Stimulated activated CD8-positive, alpha-beta memory T cell treated with anti-CD3 and anti-CD28 coated beads, Interleukin-4, amount 100 ng/mL, for 1 hour (primary cell): Measurements from ENCODE around the gene TOX3.

Source experiments
- DNase-seq, 2 donors: peaks; one replicate each; pipeline ENCODE4 v3.0.0-alpha.2; 2020; ENCODE audit warnings: low read depth in 2 of 2, low spot score in 1 of 2

Gene TOX3

DNA sequence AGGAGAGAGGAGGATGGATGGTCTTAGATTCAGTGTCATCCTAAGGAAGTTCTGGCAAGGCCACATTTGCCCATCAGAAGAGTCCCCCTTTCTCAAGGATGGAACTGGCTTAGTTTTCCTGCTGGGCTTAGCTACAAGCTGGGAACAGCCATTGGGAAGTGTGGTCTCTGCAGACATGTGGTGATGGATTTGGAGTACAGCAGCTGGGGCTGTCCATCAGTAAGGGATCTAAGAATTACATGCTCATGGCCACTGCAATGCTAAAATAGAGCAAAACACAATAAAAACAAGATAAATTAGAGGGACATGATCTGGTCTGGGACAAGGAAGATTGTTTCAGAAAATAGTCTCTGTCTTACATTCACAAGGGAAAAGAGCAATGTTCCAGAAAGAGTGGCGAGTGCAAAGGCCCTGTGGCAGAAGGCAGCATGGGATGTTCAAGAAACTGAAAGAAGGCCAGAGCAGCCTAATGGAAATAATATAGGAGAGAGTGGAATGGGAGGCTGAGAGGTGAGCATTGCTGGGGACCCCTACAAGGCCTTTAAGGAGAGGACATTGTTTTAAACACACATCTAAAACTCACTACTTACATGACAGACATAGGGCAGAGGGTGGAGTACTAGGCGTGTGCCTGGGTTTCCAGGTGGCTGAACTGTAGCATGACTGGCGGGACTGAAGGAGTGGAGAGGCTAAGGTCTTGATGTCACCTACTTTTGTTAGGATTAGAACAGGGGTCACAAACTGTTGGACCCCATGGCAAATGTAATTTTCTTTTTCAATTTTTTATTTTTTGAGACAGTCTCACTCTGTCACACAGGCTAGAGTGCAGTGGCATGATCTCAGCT is 17.0 kb upstream of the TOX3 start:
- DNase-seq = no peak

DNA sequence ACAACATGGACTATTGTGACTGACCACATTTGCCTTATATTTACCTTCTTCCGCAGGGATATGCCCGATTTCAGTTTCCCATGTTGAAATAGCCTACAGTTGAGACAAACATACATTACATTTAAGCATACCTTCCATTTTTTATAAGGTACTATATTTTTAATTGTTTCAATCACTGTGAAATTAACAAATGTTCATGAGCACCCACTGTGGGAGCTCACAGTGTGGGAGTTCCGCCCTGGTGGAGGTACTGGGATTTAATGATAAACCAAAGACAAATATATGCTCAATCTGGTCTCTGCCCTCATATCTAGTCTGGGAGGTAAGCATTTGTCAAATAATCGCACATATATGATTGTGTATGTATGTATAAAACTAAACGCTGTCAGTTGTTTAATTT is 15.8 kb upstream of the TOX3 start:
- no peak for DNase-seq

DNA sequence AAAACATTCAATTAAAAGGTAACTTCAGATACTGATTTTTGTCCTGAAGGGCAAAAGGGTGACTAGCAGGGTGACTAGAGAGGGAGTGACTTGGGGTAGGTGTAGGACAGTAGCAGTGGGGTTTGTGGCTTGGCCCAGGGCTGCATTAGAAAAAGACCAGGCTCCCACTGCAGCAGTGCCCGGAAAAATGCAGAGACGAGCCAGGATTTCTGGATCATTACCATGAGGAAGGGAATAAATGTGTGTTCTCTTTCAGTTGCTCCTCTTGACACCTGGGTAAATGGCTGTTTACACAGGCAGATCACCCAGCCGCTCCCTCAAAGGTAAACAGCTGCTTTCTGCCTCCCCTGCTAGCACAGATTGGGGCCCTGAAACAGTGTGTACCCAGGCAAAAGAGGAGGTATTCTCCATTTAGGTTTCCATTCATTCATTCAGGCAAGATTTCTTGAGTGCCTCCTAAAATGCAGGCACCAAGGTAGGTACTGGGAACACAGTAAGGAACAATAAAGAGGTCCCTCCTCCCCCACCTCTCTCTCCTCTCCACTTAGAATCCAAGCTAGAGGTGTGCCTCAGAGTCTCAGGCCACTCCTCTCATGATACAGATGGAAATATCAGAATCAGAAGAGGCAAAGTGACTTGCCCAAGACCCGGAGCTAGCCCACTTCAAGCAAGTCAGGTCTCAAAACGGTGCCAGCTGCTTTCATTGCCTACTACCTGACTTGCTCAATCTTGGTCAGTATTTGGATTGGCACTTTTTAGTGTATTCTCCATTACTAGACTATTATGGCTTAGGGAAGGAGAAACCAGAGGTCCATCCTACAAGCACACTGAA is 15.2 kb upstream of the TOX3 start:
- no peak for DNase-seq

DNA sequence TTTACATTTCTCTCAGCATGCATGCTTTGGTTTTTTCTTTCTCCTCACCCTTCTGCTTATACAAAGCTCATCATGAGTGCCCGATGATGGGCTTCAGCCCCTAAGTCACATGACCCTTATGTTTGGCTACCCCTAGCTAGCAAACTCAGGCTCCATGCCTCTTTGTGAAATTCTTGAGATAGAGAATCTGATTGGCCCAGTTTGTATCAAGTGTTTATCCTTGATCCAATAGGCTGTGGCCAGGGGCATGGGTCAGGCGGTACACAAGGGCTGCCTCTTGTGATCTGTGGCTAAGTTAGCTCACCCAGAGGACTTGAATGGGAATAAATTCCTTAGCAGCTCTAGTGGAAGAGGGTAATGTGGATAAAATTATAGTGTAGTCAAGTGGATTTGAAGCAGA is 11.5 kb upstream of the TOX3 start:
- DNase-seq = no peak

DNA sequence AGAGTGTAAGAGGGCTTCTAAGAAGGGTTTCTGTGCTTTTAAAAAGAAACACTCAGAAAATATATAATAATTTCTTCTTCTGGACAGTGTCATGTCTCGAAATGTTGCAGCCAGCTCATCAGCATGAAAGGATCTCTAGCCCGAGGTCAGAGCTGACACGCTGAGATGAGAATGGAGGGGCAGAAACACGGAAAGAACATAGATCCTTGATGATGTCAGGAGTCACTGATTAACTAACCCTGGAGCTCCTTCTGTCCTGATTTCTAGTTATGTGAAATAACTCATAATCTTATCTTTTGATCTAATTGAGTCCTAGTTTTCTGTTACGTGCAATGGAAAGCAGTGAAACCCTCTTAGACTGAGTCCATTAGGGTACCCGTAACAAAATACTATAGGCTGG is 10.3 kb upstream of the TOX3 start:
- no peak for DNase-seq

DNA sequence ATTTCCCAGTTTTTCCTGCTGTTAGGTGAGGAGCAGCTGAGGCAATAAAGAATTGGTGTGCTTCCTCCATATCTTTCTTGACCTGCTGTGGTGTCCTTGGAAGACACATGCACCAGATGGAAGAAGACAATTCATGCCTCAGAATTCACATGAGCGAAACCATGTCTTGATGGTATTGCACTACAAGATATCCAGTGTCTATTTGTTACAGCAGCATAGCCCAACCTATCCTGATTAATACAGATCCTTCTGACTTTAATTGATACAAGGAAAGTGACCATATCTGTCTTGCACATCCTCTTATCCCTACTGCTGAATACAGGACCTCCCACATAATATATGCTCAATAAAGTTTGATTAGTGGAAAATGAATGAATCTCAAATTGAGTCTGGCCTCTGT is 9.1 kb upstream of the TOX3 start:
- DNase-seq = no peak

DNA sequence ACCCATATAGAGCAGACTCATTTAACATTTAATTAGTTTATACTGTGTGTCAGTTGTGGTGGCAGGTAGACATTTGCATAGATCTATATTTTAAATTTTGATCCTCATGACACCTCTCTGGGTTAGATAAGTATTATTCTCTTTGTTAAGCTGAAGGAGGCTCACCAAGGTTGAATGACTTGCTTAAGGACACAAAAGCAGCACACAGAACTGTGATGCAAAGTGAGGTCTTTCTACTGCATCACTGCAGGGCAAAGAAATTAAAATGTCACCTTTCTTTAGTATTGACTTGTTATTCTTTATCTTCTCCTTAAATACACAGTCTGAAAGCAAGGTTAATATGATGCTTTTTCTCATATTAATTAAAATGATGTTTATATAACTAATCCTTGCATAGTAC is 8.6 kb upstream of the TOX3 start:
- DNase-seq = no peak

DNA sequence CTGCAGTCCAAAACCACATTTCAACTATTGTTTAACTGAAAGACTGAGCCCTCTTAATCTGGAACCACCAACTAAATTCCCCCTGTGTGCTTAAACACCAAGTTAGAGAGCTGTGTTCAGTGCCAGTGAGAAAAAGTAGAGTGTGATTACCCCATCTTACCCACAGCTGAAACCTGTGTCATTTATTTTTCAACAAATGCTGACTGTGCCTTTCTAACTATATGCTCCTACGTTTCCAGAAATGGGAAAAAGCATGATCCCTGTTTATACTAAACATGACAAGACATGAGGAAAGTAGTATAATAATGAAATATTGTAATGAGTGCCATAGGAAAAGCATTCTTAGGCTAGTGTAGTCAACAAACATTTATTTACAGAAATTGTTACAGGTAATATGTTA is 7.4 kb upstream of the TOX3 start:
- no peak for DNase-seq

DNA sequence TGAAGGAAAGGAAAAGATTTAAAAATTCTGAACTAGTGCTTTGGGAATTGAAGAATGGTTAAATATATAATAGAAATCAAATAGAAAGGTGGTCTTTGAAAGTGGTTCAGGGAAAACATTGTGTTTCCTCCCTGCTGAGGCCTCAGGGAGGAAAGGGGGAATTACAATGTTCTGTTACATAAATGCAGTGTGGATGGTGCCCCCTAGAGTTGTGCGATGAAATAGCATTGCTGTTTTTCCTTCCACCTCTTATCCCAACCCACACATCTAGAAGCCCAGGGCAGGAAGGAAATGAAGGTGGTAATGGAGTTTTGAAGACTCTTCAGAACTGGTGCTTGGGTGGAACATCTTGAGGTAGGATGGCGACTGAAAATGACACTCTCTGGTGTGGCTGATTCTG is 6.4 kb upstream of the TOX3 start:
- no peak for DNase-seq

DNA sequence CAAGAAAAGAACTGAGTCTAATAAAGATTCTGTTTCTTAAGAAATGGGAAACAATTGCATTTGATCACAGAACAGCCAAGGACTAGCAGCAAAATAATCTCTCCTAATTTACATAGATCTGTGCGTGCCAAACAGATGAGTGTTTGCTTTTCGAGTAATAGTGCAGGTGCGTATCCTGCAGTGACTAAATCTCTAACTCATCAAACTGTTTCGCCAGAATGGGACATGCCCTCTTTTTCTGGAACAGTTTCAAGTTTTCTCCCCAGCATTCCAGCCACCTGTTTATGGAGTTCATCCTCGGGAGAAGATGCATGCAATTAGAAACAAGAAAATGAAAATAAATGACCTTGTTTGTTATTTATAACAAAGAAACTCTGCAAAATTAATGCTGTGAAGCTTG is 5.7 kb upstream of the TOX3 start:
- no peak for DNase-seq

DNA sequence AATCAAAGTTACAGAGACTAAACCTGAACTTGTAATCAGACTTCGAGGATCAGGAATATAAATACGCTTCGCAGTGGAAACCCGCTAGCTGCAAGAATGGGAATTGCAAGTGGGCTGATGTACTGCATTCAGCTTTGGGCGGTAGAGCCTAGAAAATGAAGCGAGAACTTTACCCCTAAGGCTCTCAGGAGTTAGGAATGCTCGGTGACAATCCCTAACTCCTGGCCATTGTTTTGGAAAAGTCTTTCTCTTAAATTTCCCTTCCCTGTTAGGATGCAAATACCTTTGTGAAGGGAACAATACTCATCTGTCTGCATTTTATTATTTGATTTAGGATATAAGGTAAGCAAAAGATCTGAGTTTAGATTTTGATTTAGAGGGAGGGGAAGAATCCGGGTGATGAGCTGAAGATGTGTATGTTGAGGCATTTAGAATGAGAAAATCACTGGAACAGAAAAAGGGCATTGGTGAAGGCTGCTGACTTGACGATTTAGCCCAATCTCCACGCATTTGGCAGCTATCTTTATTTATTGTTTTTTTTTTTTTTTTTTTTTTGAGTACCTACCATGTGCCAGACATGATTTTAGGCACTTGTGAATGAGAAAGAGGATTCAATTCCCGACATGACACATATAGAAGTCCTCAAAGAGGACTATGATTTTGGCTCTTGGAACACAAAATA is 2.2 kb upstream of the TOX3 start:
- DNase-seq = no peak

DNA sequence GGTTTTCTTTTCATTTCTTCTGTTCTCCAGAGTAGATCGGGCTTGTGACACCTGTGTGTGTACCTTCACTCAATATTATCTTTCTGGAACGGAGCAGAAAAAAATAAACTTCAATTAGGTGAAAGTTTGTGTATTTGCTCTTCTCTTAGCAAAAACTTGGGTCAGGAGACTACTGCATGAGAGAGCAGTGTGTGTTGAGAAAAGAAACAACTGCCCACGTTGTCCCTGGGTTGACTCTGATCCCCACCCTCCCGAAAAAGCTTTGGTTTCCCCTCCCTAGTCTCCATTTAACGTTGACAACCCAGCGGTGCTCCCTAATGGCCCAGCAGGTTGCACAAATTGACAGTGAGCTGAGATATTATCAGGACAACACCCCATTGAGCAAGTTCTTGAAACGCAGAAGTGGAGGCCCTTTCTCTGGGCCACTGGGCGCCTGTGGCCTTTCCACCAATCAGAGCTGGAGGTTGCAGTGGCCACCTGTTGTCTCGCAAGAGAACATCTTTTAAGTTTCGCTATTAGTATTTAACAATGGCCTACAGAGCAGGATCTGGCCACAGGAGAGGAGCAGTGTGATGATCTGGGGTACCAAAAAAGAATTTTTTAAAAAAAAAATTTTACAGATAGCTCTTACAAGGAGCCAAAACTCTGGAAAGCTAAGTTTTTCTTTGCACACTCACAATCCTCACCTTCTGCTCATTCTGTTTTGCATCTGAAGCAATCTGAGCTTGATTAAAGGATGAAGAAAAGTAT is 1.5 kb upstream of the TOX3 start:
- no peak for DNase-seq

DNA sequence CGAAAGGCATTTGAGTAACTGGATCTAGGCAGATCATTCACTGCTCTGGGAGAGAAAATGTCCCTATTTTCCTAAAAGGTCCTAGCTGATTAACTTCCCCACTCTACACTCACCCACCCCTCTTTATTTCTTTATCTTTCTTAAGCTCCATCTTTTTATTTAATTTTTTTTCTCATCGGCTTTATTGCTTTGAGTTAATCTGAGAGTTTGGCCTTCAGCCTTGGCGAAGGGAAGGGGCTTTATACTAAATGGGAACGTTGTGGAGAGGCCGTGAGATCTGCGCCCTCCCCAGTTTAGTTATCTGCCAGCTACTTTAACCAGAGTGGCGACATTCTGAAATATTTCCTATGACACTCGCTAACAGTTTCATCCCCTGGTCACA is 882 bp upstream of the TOX3 start:
- no peak for DNase-seq

DNA sequence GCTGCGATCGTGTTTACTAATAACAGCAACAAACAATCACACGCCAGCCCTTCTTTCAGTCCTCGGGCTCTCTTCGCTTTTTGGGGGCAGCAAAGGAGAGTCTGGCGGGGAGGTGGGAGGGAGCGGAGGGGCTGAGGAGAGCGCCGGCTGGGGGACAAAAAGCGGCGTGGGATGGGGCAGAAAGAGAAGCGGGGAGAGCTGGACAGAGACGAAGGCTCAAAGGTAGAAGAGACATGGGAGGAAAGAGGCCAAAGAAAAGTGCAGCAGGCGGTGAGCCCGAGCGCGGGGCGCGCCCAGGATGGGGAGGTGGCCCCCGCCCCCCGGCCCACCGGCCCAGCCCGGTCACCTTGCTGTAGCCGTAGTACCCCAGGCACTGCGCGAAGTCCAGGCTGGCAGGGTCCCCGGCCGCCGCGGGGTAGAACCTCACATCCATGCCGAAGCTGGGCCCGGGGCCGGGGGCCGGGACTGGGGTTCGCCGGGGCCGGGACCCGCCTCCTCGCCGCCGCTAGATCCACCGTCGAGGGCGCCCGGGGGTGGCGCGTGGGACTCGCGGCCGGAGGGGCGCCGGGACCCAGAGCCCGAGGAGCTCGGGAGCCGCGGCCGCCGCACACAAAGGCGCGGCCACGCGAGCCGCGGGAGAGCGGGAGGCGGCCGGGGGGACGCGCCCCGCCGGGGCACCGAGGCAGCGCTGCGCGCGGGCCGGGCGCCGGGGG is 496 bp downstream of the TOX3 start:
- DNase-seq = no peak

DNA sequence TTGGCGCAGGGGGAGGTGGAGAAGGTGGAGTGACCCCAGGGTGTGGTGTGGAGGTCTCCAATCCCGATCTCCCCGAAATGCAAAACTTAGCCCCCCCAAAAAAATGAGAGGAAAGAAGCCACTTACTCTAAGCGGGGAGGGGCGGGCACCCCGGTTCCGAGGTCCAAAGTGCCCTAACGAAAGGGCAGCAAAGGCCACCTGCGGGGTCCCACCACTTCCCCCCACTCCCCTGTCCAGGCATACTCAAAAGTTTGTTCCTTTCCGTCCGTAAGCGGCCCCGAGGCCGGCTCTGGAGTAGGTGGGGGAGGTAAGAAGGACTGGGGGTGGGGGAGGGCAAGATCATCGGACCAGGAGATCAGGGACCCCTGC is 1.1 kb downstream of the TOX3 start:
- no peak for DNase-seq

DNA sequence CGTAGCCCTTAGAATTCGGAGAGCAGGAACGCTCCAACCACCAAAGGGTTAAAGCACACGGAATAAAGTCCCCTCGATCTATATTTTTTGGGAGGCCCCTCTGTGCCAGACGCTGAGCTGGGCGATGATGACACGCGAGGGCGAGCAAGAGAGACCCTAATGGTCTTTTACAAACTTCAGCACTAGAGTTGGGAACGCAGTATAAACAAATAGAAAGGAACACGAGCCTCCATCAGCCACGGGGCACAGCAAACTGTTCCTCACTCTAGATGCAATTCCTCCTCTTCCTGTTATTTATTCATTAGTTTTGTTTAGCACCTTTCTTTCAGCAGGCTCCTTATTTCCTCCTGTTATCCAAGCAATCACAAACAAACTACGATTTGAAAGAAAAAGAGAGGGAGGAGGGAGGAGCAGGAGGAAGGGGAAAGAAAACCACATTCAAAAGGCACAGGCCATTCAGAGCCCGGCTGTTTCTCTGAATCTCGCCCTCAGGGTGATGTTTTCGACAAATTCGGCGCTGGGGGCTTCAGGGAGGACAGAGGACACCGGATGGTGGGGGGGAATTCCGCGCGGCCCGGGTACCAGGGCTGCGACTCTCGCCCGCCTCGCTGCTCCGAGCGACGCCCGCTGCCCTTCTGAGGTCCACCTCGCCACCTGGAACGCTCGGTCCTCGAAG is 1.6 kb downstream of the TOX3 start:
- no peak for DNase-seq

DNA sequence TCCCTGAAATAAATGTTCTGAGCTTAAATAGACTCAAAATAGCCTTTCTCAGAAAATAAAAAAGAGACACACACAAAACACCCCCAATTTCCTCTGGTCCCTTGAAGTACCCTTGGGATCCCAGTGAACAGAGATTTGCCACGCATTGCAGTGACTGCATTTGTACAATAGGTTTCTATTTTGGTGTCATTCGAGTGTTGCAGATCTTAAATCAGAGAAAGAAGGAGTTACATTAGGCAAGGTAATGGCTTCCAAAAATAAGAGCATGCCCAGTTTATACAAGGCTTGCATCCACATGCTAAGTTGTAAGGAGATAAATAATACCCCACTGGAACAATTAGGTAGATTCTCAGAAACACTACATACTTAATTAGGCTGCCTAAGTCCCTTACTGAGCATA is 2.2 kb downstream of the TOX3 start:
- no peak for DNase-seq

DNA sequence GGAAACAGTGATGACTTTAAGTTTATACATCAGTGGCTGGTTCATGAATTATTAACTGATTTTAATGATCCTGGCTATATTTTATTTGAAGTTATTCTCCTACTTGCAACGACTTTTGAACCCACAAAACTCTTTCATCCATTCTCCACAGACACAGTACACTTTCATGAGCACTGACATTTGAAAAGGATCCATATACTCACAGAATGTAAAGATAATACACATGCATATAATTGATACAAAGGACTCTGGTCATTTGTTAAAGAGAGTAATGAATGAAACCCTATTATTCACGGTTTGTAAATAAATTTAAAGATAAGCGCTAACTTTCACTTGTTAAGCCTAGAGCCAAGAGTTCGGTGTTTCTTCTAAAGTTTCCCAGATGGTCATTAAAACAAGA is 3.3 kb downstream of the TOX3 start:
- DNase-seq = no peak

DNA sequence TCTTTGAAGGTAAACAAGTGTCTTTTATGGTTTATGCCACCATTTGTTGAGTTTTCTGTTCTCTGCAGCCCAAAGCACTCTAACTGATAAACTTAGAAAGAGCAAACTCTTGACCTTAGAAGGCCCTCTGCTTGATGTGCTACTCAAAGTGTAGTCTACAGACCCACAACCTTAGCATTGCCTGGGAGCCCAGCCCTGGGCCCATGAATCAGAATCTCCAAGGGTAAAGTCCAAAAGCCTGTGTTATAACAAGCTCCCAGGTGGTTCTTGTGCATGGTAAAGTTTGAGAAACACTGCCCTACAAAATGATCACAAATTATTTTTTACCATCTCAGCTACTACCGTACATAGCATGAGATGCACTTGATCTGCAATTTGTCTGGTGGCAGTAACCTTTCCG is 6.0 kb downstream of the TOX3 start:
- no peak for DNase-seq

DNA sequence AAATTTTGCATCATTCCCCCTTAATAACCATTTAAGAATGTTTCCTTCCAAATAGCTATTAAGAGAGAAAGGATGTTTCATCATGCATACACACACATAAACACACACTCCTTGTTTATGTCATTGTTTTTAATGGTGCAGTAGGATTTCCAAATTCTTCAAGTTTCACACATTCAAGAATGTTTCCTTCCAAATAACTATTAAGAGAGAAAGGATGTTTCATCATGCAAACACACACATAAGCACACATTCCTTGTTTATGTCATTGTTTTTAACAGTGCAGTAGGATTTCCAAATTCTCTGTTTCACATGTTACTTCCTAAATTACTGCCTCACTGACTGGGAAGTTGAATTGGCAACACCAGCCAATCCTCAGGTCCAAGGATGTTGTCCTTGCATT is 7.8 kb downstream of the TOX3 start:
- no peak for DNase-seq
